ENCODE results near the gene HARS1. TPM values are rescaled to one million over a fixed set of nuclear protein-coding genes. Genes with fewer than 3 reads are reported as not detected.
"Not testable (repeated sequence)": the region's sequence is repeated elsewhere in the genome, so short reads cannot be mapped to it uniquely, and the experiment has no call there.

The HARS1 gene
- total RNA-seq, 1 donor from 2014 or later = 77.7 TPM

DNA sequence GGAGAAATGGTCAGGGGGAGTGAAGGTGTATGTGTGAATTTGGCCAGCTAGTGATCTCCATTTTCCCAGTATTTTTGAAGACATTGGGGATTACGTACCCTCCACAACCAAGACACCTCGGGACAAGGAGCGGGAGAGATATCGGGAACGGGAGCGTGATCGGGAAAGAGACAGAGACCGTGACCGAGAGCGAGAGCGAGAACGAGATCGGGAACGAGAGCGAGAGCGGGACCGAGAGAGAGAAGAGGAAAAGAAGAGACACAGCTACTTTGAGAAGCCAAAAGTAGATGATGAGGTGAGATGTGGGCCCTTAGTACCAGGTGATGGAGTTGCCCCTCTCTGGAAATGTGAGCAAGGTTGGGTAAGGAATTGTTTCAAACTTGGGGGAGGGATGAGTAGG lies 32.3 kb downstream of the HARS1 start:
- Mint-ChIP-seq H3K36me3 (ENCODE audit: insufficient read depth) (peaks cover 40% of the 10 kb centered on the region), H3K27ac (no peak overlapping the region), H3K9me3 (ENCODE audit: low read depth) (no peaks in the 10 kb centered on the region), H3K4me1 (ENCODE audit: low read depth) (no peaks in the 10 kb centered on the region), H3K4me3 (ENCODE audit: low read depth) (no peak overlapping the region), H3K27me3 (no peaks in the 10 kb centered on the region)
- TF ChIP-seq, protein P1, sequence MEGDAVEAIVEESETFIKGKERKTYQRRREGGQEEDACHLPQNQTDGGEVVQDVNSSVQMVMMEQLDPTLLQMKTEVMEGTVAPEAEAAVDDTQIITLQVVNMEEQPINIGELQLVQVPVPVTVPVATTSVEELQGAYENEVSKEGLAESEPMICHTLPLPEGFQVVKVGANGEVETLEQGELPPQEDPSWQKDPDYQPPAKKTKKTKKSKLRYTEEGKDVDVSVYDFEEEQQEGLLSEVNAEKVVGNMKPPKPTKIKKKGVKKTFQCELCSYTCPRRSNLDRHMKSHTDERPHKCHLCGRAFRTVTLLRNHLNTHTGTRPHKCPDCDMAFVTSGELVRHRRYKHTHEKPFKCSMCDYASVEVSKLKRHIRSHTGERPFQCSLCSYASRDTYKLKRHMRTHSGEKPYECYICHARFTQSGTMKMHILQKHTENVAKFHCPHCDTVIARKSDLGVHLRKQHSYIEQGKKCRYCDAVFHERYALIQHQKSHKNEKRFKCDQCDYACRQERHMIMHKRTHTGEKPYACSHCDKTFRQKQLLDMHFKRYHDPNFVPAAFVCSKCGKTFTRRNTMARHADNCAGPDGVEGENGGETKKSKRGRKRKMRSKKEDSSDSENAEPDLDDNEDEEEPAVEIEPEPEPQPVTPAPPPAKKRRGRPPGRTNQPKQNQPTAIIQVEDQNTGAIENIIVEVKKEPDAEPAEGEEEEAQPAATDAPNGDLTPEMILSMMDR (IDR thresholded peaks at IDR 0.05; ENCODE audit: unreplicated experiment) = no peak
- no peak for DNase-seq (ENCODE audit: low spot score, unreplicated experiment)

DNA sequence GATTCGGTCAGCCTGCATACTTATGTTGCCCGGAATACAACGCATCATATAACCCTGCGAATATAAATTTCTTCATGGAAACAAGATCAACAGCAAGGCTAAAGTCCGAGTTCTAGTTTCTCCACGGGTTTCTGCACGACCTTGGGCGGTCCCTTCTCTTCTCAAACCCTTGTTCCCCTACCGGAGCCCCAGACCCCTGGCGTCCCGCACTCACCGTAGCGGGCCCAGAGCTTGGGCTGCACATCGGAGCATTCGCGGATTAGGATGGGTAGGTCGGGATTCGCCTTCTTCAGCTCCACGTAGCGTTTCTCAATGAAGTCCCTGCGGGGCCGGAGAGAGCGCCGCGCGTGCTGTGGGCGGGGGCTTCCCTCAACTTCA lies 44.1 kb downstream of the HARS1 start:
- Mint-ChIP-seq H3K27ac (peak overlapping the region; percentile 99), H3K27me3 (no peaks in the 10 kb centered on the region), H3K36me3 (ENCODE audit: insufficient read depth) (peaks cover 12% of the 10 kb centered on the region), H3K9me3 (ENCODE audit: low read depth) (no peaks in the 10 kb centered on the region), H3K4me1 (ENCODE audit: low read depth) (peaks cover 11% of the 10 kb centered on the region), H3K4me3 (ENCODE audit: low read depth) (peak overlapping the region; percentile 99)
- TF ChIP-seq, protein P1 (IDR thresholded peaks at IDR 0.05; ENCODE audit: unreplicated experiment) = no peak
- DNase-seq (ENCODE audit: low spot score, unreplicated experiment) = no peak

DNA sequence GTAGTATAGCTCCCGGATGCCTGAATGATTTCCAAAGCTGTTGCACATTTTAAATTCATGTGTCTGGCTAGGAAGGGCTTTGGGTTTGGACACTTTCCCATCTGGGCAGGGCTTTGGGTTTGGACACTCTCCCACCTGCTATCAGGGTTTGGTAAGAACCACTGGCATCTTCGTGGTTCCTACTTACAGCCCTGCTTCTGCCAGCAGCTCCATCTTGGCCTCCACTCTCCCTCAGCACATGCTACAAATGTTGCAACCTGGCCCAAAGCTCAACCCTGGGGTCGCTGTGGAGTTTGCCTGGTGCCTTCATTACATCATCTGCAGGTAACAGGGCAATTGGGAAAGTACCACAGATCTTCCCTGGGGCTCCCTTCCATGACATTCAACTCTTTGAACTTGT lies 48.5 kb downstream of the HARS1 start:
- H3K36me3 Mint-ChIP-seq (ENCODE audit: insufficient read depth) = peaks cover 3% of the 10 kb centered on the region
- TF ChIP-seq, protein P1 (IDR thresholded peaks at IDR 0.05; ENCODE audit: unreplicated experiment) = no peak
- H3K4me1 Mint-ChIP-seq (ENCODE audit: low read depth) = peaks cover 13% of the 10 kb centered on the region
- peaks cover 6% of the 10 kb centered on the region for H3K9me3 Mint-ChIP-seq (ENCODE audit: low read depth)
- no peak for DNase-seq (ENCODE audit: low spot score, unreplicated experiment)
- H3K27ac Mint-ChIP-seq = no peak overlapping the region
- no peaks in the 10 kb centered on the region for H3K27me3 Mint-ChIP-seq
- no peak overlapping the region for H3K4me3 Mint-ChIP-seq (ENCODE audit: low read depth)

DNA sequence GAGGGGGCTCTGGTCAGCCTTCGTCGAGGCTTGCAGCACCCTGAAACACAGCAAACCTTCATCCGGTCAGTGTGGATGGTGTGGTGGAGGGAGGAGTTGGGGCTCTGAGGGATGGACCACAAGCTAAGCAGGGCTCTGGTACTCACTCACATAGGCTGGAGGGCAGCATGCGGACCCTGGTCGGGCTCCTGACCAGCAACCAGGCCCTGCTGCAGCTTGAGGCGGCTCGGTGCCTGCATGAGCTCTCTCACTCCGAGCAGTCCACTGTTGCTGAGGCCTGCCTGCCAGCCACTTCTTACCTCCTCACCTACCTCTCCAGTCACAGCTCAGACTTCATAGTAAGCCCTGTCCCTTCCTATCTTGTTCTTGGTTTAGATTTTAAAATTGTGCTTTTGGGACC lies 49.5 kb downstream of the HARS1 start:
- DNase-seq (ENCODE audit: low spot score, unreplicated experiment) = no peak
- H3K4me1 Mint-ChIP-seq (ENCODE audit: low read depth) = peaks cover 13% of the 10 kb centered on the region
- H3K27me3 Mint-ChIP-seq = no peaks in the 10 kb centered on the region
- peaks cover 3% of the 10 kb centered on the region for H3K36me3 Mint-ChIP-seq (ENCODE audit: insufficient read depth)
- TF ChIP-seq, protein P1 (IDR thresholded peaks at IDR 0.05; ENCODE audit: unreplicated experiment) = no peak
- H3K4me3 Mint-ChIP-seq (ENCODE audit: low read depth) = peak overlapping the region; percentile 27
- H3K9me3 Mint-ChIP-seq (ENCODE audit: low read depth) = peaks cover 10% of the 10 kb centered on the region
- H3K27ac Mint-ChIP-seq = no peak overlapping the region

DNA sequence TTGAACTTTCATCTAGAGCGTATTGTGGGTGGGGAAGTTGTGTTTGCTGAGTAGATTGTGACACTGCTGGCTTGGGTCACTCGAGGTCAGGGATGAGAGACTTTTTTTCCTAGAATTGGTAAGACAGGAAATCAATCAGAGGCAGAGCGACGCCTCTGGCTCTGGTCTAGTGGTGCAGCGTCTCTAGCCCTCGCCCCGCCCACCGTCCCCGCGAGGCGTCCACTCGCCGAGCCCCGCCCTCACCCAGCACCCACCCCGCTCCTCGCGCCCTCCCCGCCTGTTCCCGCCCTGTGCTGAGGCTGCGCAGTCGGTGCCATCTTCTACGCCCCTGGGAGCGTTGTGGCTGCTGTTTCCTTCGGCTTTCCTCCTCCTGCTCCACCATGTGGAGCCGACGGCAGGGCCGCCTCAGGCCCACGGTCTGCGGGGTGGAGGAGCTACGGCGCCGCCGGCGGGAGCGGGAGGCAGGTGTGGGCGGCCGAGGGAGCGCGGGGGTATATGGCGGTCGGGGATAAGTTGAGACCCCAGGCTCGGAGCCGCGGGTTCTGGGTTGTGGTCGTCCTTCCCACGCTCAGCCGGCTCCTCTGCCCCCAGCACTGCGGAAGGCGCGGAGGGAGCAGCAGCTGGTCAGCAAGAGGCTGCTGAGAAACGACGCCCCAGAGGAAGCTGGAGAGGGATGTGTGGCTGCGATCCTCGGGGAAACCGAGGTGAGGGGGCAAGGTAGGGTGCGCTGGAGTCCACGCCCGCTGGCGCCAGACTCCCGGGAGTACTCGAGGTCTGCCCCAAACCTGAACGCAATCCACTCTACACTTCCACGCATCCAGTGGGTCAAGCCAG lies 51.8 kb downstream of the HARS1 start, which contains the start of gene TMCO6:
TMCO6 (plus strand) TSS at position 304 of the 834 bp plus-strand sequence; CDS start at position 381, 77 bp downstream.
- TF ChIP-seq, protein P1 (IDR thresholded peaks at IDR 0.05; ENCODE audit: unreplicated experiment) = peak; percentile 60
- Mint-ChIP-seq H3K27ac (peak within 1 kb of the TSS; percentile 87), H3K4me3 (ENCODE audit: low read depth) (peak within 1 kb of the TSS; percentile 75), H3K4me1 (ENCODE audit: low read depth) (peaks cover 10% of the 10 kb centered on the region), H3K9me3 (ENCODE audit: low read depth) (peaks cover 10% of the 10 kb centered on the region), H3K36me3 (ENCODE audit: insufficient read depth) (peaks cover 3% of the 10 kb centered on the region), H3K27me3 (no peaks in the 10 kb centered on the region)
- DNase-seq (ENCODE audit: low spot score, unreplicated experiment) = peak; percentile 89

DNA sequence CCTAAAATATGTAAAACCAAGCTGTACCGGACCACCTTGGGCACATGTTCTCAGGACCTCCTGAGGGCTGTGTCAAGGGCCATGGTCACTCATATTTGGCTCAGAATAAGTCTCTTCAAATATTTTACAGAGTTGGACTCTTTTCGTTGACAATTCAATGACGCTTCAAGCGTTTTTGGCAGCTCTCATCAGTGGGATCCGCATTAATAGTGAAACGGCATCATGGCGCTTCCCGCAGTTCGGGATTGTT lies 52.3 kb downstream of the HARS1 start:
- Mint-ChIP-seq H3K27ac (peak overlapping the region; percentile 87), H3K9me3 (ENCODE audit: low read depth) (peaks cover 10% of the 10 kb centered on the region), H3K4me3 (ENCODE audit: low read depth) (peak overlapping the region; percentile 75)
- H3K27me3 Mint-ChIP-seq; DNase-seq (ENCODE audit: low spot score, unreplicated experiment); H3K4me1 Mint-ChIP-seq (ENCODE audit: low read depth); H3K36me3 Mint-ChIP-seq (ENCODE audit: insufficient read depth): not testable (repeated sequence)

Measured in progenitor cell of endocrine pancreas (in vitro differentiated cells).